HepG2 (cell line): Measurements from ENCODE around the gene C4orf36. TPM values are rescaled to one million over a fixed set of nuclear protein-coding genes. Genes with fewer than 3 reads are reported as not detected.
A peak's percentile ranks its signal among the peaks of the same experiment; 100 is the strongest.

Source experiments
- KLF11 ChIP-seq: IDR thresholded peaks from 2 replicates; pipeline ENCODE4 v1.6.1; 2016; ENCODE audit warnings: missing compliant biosample characterization
- PTBP1 ChIP-seq: fragments of 200-400 bp; formaldehyde crosslinking; IDR thresholded peaks from 2 replicates; pipeline ENCODE4 v1.6.1; 2018; ENCODE audit warnings: low read length, low read depth; ENCODE audit not compliant: poor library complexity, severe bottlenecking
- SOX13 ChIP-seq, 3 experiments: fragments of 450-650 bp in 1 of 3; sonication (generic) in 1 of 3; formaldehyde crosslinking in 1 of 3; IDR thresholded peaks in 2 of 3; conservative IDR thresholded peaks in 1 of 3; 2 replicates each; pipeline versions ENCODE4 v1.5.0 to v1.6.1; 2016 to 2020; ENCODE audit warnings: antibody characterized with exemption in 1 of 3, mild to moderate bottlenecking in 1 of 3, missing compliant biosample characterization in 1 of 3, missing genetic modification reagents in 1 of 3, moderate library complexity in 1 of 3
- SPEN ChIP-seq: sonication (generic); formaldehyde crosslinking; IDR thresholded peaks from 2 replicates; pipeline ENCODE4 v1.5.1; 2020; ENCODE audit warnings: low read depth, mild to moderate bottlenecking, missing genetic modification reagents
- TCF12 ChIP-seq, 2 experiments: fragments of 450-650 bp in 1 of 2; sonication (generic) in 1 of 2; formaldehyde crosslinking in 1 of 2; IDR thresholded peaks; 2 replicates each; pipeline versions ENCODE4 v1.6.1 to v1.8.0; 2017 to 2022; ENCODE audit warnings: antibody characterized with exemption in 1 of 2, mild to moderate bottlenecking in 1 of 2, missing genetic modification reagents in 1 of 2, moderate library complexity in 1 of 2
- TEAD3 ChIP-seq: optimal IDR thresholded peaks from 2 replicates; pipeline ENCODE3; 2016; ENCODE audit warnings: borderline replicate concordance
- ZBTB3 ChIP-seq: sonication (generic); formaldehyde crosslinking; IDR thresholded peaks from 2 replicates; pipeline ENCODE4 v1.4.0; 2020; ENCODE audit warnings: low read depth, mild to moderate bottlenecking, moderate library complexity, missing genetic modification reagents, borderline replicate concordance
- ZFY ChIP-seq: sonication (generic); formaldehyde crosslinking; IDR thresholded peaks from 2 replicates; pipeline ENCODE4 v1.4.0; 2020; ENCODE audit warnings: missing genetic modification reagents
- ZKSCAN1 ChIP-seq: fragments of 150-350 bp; IDR thresholded peaks from 2 replicates; pipeline ENCODE4 v1.6.1; 2014; ENCODE audit warnings: low read length
- ZNF234 ChIP-seq: sonication (generic); formaldehyde crosslinking; conservative IDR thresholded peaks from 2 replicates; pipeline ENCODE4 v1.5.1; 2020; ENCODE audit warnings: mild to moderate bottlenecking, missing genetic modification reagents
- ZNF451 ChIP-seq: sonication (generic); formaldehyde crosslinking; IDR thresholded peaks from 2 replicates; pipeline ENCODE4 v1.5.0; 2020; ENCODE audit warnings: mild to moderate bottlenecking, missing genetic modification reagents
- ZNF556 ChIP-seq: sonication (generic); formaldehyde crosslinking; IDR thresholded peaks from 2 replicates; pipeline ENCODE4 v1.4.0; 2020; ENCODE audit warnings: mild to moderate bottlenecking, missing genetic modification reagents, borderline replicate concordance
- ZNF572 ChIP-seq: sonication (generic); formaldehyde crosslinking; IDR thresholded peaks from 2 replicates; pipeline ENCODE4 v1.5.1; 2020; ENCODE audit warnings: mild to moderate bottlenecking, missing genetic modification reagents
- ZNF616 ChIP-seq: sonication (generic); formaldehyde crosslinking; IDR thresholded peaks from 2 replicates; pipeline ENCODE4 v1.5.0; 2020; ENCODE audit warnings: low read depth, mild to moderate bottlenecking, missing genetic modification reagents
- ZNF777 ChIP-seq: sonication (generic); formaldehyde crosslinking; IDR thresholded peaks from 2 replicates; pipeline ENCODE4 v1.4.0; 2020; ENCODE audit warnings: missing genetic modification reagents
- polyA plus RNA-seq, 8 experiments: library from polyadenylated mRNA; depleted of rRNA in 3 of 8; stranded (reverse) in 7 of 8; unstranded in 1 of 8; fragments of >200 nt; fragmentation: Illumina TruSeq in 4 of 8; extraction: Trizol in 4 of 8; gene quantifications; 2 replicates each; pipeline versions ENCODE4 v1.2.1 to v1.2.3, GENCODE V29; 2011 to 2016; ENCODE audit warnings: low read depth in 4 of 8, missing spikeins in 1 of 8, mixed read lengths in 1 of 8; ENCODE audit not compliant: insufficient read depth in 1 of 8
- total RNA-seq, 5 experiments: library from RNA; depleted of rRNA; stranded (reverse); fragments of >200 nt; fragmentation: Illumina TruSeq; extraction: Trizol; gene quantifications; 2 replicates each; pipeline ENCODE4 v1.2.3, GENCODE V29; 2016; ENCODE audit warnings: low read depth in 1 of 5
- TF ChIP-seq, protein P1 (sequence below): sonication (generic); formaldehyde crosslinking; IDR thresholded peaks from 2 replicates; pipeline ENCODE4 v1.4.0; 2020; ENCODE audit warnings: mild to moderate bottlenecking, missing genetic modification reagents
- TF ChIP-seq, protein P2 (sequence below): sonication (generic); formaldehyde crosslinking; IDR thresholded peaks from 2 replicates; pipeline ENCODE4 v1.5.1; 2020; ENCODE audit warnings: mild to moderate bottlenecking, missing genetic modification reagents, moderate library complexity

The C4orf36 gene
- total and polyA plus RNA-seq, 2 of the 13 experiments (the other 11 are each of a cell fraction or from before 2014, with no cell fraction given): 0.63 TPM; not detected in 1

GRCh38 chr4:86934771-86935565, 42.7 kb upstream of the C4orf36 start, which contains the start of gene AFF1 (continued):
- no peak for TF ChIP-seq ZKSCAN1
- no peak for TF ChIP-seq KLF11
- TF ChIP-seq ZNF451: no peak; the same call in 1 of the 2 replicates
- TF ChIP-seq ZFY (CRISPR knock-in tag): peak; percentile 68
- peak; percentile 75; the same call in 1 of the 2 replicates for TF ChIP-seq ZBTB3 (CRISPR knock-in tag)
- TF ChIP-seq PTBP1: no peak
- TF ChIP-seq ZNF234: no peak
- TF ChIP-seq, protein P1, sequence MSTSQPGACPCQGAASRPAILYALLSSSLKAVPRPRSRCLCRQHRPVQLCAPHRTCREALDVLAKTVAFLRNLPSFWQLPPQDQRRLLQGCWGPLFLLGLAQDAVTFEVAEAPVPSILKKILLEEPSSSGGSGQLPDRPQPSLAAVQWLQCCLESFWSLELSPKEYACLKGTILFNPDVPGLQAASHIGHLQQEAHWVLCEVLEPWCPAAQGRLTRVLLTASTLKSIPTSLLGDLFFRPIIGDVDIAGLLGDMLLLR: peak; percentile 93
- peak; percentile 91 for TF ChIP-seq ZNF777
- TF ChIP-seq ZNF616 (CRISPR knock-in tag): peak; percentile 87; the same call in 1 of the 2 replicates
- TF ChIP-seq, protein P2, sequence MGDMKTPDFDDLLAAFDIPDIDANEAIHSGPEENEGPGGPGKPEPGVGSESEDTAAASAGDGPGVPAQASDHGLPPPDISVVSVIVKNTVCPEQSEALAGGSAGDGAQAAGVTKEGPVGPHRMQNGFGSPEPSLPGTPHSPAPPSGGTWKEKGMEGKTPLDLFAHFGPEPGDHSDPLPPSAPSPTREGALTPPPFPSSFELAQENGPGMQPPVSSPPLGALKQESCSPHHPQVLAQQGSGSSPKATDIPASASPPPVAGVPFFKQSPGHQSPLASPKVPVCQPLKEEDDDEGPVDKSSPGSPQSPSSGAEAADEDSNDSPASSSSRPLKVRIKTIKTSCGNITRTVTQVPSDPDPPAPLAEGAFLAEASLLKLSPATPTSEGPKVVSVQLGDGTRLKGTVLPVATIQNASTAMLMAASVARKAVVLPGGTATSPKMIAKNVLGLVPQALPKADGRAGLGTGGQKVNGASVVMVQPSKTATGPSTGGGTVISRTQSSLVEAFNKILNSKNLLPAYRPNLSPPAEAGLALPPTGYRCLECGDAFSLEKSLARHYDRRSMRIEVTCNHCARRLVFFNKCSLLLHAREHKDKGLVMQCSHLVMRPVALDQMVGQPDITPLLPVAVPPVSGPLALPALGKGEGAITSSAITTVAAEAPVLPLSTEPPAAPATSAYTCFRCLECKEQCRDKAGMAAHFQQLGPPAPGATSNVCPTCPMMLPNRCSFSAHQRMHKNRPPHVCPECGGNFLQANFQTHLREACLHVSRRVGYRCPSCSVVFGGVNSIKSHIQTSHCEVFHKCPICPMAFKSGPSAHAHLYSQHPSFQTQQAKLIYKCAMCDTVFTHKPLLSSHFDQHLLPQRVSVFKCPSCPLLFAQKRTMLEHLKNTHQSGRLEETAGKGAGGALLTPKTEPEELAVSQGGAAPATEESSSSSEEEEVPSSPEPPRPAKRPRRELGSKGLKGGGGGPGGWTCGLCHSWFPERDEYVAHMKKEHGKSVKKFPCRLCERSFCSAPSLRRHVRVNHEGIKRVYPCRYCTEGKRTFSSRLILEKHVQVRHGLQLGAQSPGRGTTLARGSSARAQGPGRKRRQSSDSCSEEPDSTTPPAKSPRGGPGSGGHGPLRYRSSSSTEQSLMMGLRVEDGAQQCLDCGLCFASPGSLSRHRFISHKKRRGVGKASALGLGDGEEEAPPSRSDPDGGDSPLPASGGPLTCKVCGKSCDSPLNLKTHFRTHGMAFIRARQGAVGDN (CRISPR knock-in tag): peak; percentile 88
- peak; percentile 24; the same call in 1 of the 2 replicates for TF ChIP-seq SPEN (CRISPR knock-in tag)
- TF ChIP-seq TCF12 (IDR thresholded peaks at IDR 0.05): no peak
- peak; percentile 47; the same call in 1 of the 2 replicates for TF ChIP-seq TCF12 (CRISPR knock-in tag; IDR thresholded peaks at IDR 0.05)
- TF ChIP-seq ZNF556 (CRISPR knock-in tag): peak; percentile 84; the same call in 1 of the 2 replicates
- 0 out of 2 replicates have a peak, but pooled peaks have one; percentile 59 for TF ChIP-seq ZNF572 (CRISPR knock-in tag)
- peak; percentile 28 for TF ChIP-seq TEAD3 (CRISPR knock-in tag)
- no peak for TF ChIP-seq SOX13 (IDR thresholded peaks at IDR 0.05)
- peak in 1 of 2 experiments; percentile 35; a peak in 2 of 4 replicates for TF ChIP-seq SOX13 (CRISPR knock-in tag; conservative IDR thresholded peaks at IDR 0.05 in 1 of 2, IDR thresholded peaks at IDR 0.05 in 1 of 2)
